Astrocyte (in vitro differentiated cells and primary cell): ENCODE measurements around the gene NTM. TPM values are rescaled to one million over a fixed set of nuclear protein-coding genes. Genes with fewer than 3 reads are reported as not detected.

Experiments
- DNase-seq: peaks from one replicate; pipeline ENCODE4 v3.0.0-alpha.2; 2010; ENCODE audit warnings: low read depth
- FAIRE-seq: peaks from 2 replicates; lab custom pipeline; 2011; peaks lifted over from hg19 to GRCh38; lab: Jason Lieb, UNC
- H2AFZ ChIP-seq: 2 replicates; pipeline ENCODE4 v1.6.0; 2012; ENCODE audit warnings: low read depth, low read length, inconsistent platforms
- H3K27ac ChIP-seq: 2 replicates; pipeline ENCODE4 v1.5.1; 2011; ENCODE audit warnings: low read depth, low read length, inconsistent platforms
- H3K27me3 ChIP-seq: 2 replicates; pipeline ENCODE4 v1.6.0; 2011; ENCODE audit warnings: low read length, inconsistent platforms; ENCODE audit not compliant: insufficient read depth
- H3K36me3 ChIP-seq: 2 replicates; pipeline ENCODE4 v1.5.1; 2011; ENCODE audit warnings: low read length, inconsistent platforms; ENCODE audit not compliant: insufficient read depth
- H3K4me1 ChIP-seq: 2 replicates; pipeline ENCODE4 v1.5.1; 2011; ENCODE audit warnings: low read length, inconsistent platforms; ENCODE audit not compliant: insufficient read depth
- H3K4me2 ChIP-seq: 2 replicates; pipeline ENCODE4 v1.6.0; 2012; ENCODE audit warnings: low read length, inconsistent platforms
- H3K4me3 ChIP-seq: 2 replicates; pipeline ENCODE4 v1.5.1; 2011; ENCODE audit warnings: low read depth, mild to moderate bottlenecking, low read length, inconsistent platforms; ENCODE audit not compliant: insufficient read depth
- H3K79me2 ChIP-seq: 2 replicates; pipeline ENCODE4 v1.6.0; 2012; ENCODE audit warnings: mild to moderate bottlenecking, low read length, inconsistent platforms; ENCODE audit not compliant: insufficient read depth
- H3K9ac ChIP-seq: 2 replicates; pipeline ENCODE4 v1.6.0; 2012; ENCODE audit warnings: mild to moderate bottlenecking, low read length, inconsistent platforms
- H3K9me3 ChIP-seq: 2 replicates; pipeline ENCODE4 v1.5.1; 2012; ENCODE audit warnings: low read depth, mild to moderate bottlenecking, low read length, inconsistent platforms; ENCODE audit not compliant: insufficient read depth
- H4K20me1 ChIP-seq: 2 replicates; pipeline ENCODE4 v1.6.0; 2012; ENCODE audit warnings: low read length, inconsistent platforms; ENCODE audit not compliant: insufficient read depth
- H3K27ac Mint-ChIP-seq: one replicate; pipeline ENCODE4 v1.8.0; 2021; ENCODE audit warnings: mild to moderate bottlenecking, mixed read lengths; ENCODE audit not compliant: unreplicated experiment
- H3K27me3 Mint-ChIP-seq: one replicate; pipeline ENCODE4 v1.8.0; 2021; ENCODE audit warnings: low read depth, mixed read lengths; ENCODE audit not compliant: unreplicated experiment
- H3K36me3 Mint-ChIP-seq: one replicate; pipeline ENCODE4 v1.8.0; 2021; ENCODE audit warnings: low read depth, mixed read lengths; ENCODE audit not compliant: unreplicated experiment
- H3K4me1 Mint-ChIP-seq: one replicate; pipeline ENCODE4 v1.8.0; 2021; ENCODE audit warnings: low read depth, mixed read lengths; ENCODE audit not compliant: unreplicated experiment
- H3K4me3 Mint-ChIP-seq: one replicate; pipeline ENCODE4 v1.8.0; 2021; ENCODE audit warnings: mild to moderate bottlenecking, moderate library complexity, mixed read lengths; ENCODE audit not compliant: unreplicated experiment
- H3K9me3 Mint-ChIP-seq: one replicate; pipeline ENCODE4 v1.8.0; 2021; ENCODE audit warnings: mild to moderate bottlenecking, mixed read lengths; ENCODE audit not compliant: unreplicated experiment
- CTCF ChIP-seq: IDR thresholded peaks from 2 replicates; pipeline ENCODE4 v1.5.1; 2011; ENCODE audit warnings: low read depth, mild to moderate bottlenecking, inconsistent platforms, low read length, moderate library complexity; ENCODE audit not compliant: insufficient read depth
- EZH2 ChIP-seq: IDR thresholded peaks from 2 replicates; pipeline ENCODE4 v1.6.1; 2012; ENCODE audit warnings: mild to moderate bottlenecking, low read length, inconsistent platforms; ENCODE audit not compliant: insufficient read depth
- total RNA-seq: library from RNA; stranded (reverse); gene quantifications from 2 replicates; pipeline ENCODE4 v1.2.1, GENCODE V29; 2021

The NTM gene
- total RNA-seq, 1 donor from 2014 or later: 98.2 TPM

- no peak overlapping the region for H3K9ac ChIP-seq
- DNase-seq: no peak
- Mint-ChIP-seq H3K4me3 (no peak overlapping the region), H3K9me3 (peaks cover 11% of the 10 kb centered on the region), H3K27me3 (peaks cover 20% of the 10 kb centered on the region), H3K36me3 (peaks cover 3% of the 10 kb centered on the region), H3K4me1 (no peaks in the 10 kb centered on the region), H3K27ac (no peak overlapping the region)
- TF ChIP-seq EZH2 (no peak), CTCF (no peak)
- H3K4me1 ChIP-seq: no peaks in the 10 kb centered on the region
- no peak for FAIRE-seq
- H3K27ac ChIP-seq: no peak overlapping the region
- H3K36me3 ChIP-seq: no peaks in the 10 kb centered on the region
- H3K27me3 ChIP-seq: peaks cover 4% of the 10 kb centered on the region
- no peaks in the 10 kb centered on the region for H3K79me2 ChIP-seq
- H2AFZ ChIP-seq: no peak overlapping the region
- H3K4me2 ChIP-seq: no peak overlapping the region
- H3K4me3 ChIP-seq: no peak overlapping the region
- H4K20me1 ChIP-seq: no peaks in the 10 kb centered on the region
- H3K9me3 ChIP-seq: no peaks in the 10 kb centered on the region
Measured at GRCh38 chr11:131411636-131412035, 41.2 kb downstream of the NTM start.

GRCh38 chr11:131412061-131412460, 41.6 kb downstream of the NTM start:
- no peak overlapping the region for H3K4me2 ChIP-seq
- no peak overlapping the region for H3K27ac ChIP-seq
- no peak overlapping the region for H2AFZ ChIP-seq
- H3K27ac Mint-ChIP-seq: no peak overlapping the region
- no peaks in the 10 kb centered on the region for H3K4me1 ChIP-seq
- H3K27me3 ChIP-seq: no peaks in the 10 kb centered on the region
- H3K36me3 Mint-ChIP-seq: peaks cover 3% of the 10 kb centered on the region
- H3K79me2 ChIP-seq: no peaks in the 10 kb centered on the region
- no peak for FAIRE-seq
- TF ChIP-seq CTCF (no peak), EZH2 (no peak)
- no peak overlapping the region for H3K4me3 Mint-ChIP-seq
- H3K4me3 ChIP-seq: no peak overlapping the region
- H3K9me3 Mint-ChIP-seq: peaks cover 11% of the 10 kb centered on the region
- no peaks in the 10 kb centered on the region for H3K36me3 ChIP-seq
- DNase-seq: no peak
- H3K9ac ChIP-seq: no peak overlapping the region
- peaks cover 22% of the 10 kb centered on the region for H3K27me3 Mint-ChIP-seq
- H4K20me1 ChIP-seq: no peaks in the 10 kb centered on the region
- H3K4me1 Mint-ChIP-seq: no peaks in the 10 kb centered on the region
- H3K9me3 ChIP-seq: no peaks in the 10 kb centered on the region

- Histone ChIP-seq H3K36me3 (no peaks in the 10 kb centered on the region), H2AFZ (no peak overlapping the region), H3K27me3 (no peaks in the 10 kb centered on the region), H3K4me3 (no peak overlapping the region), H4K20me1 (no peaks in the 10 kb centered on the region), H3K4me2 (no peak overlapping the region), H3K79me2 (no peaks in the 10 kb centered on the region), H3K27ac (no peak overlapping the region), H3K9ac (no peak overlapping the region), H3K9me3 (no peaks in the 10 kb centered on the region), H3K4me1 (no peaks in the 10 kb centered on the region)
- no peak for DNase-seq
- H3K4me3 Mint-ChIP-seq: no peak overlapping the region
- H3K4me1 Mint-ChIP-seq: no peaks in the 10 kb centered on the region
- H3K27me3 Mint-ChIP-seq: peaks cover 30% of the 10 kb centered on the region
- H3K27ac Mint-ChIP-seq: no peak overlapping the region
- TF ChIP-seq EZH2: no peak
- TF ChIP-seq CTCF: no peak
- FAIRE-seq: no peak
- peaks cover 11% of the 10 kb centered on the region for H3K9me3 Mint-ChIP-seq
- peaks cover 3% of the 10 kb centered on the region for H3K36me3 Mint-ChIP-seq
Measured at GRCh38 chr11:131413217-131413616, 42.8 kb downstream of the NTM start.
